Memory B cell (primary cell): ENCODE results near the gene ACOT6.
"Not testable (repeated sequence)": the region's sequence is repeated elsewhere in the genome, so short reads cannot be mapped to it uniquely, and the experiment has no call there.

Experiments
- ATAC-seq: fragments of 150-1000 bp; cut with Tn5 transposase; 2 replicates; pipeline ENCODE4 v1.10.0; 2021; ENCODE audit warnings: low read depth, mild to moderate bottlenecking, moderate library complexity
- DNase-seq, 2 donors: peaks; one replicate each; pipeline ENCODE4 v3.0.0; 2022; ENCODE audit warnings: low spot score in 2 of 2
- H3K27ac Mint-ChIP-seq: one replicate; pipeline ENCODE4 v1.8.0; 2022; ENCODE audit warnings: mild to moderate bottlenecking, moderate library complexity, mixed read lengths
- H3K27me3 Mint-ChIP-seq: one replicate; pipeline ENCODE4 v1.8.0; 2022; ENCODE audit warnings: mixed read lengths
- H3K36me3 Mint-ChIP-seq: one replicate; pipeline ENCODE4 v1.8.0; 2022; ENCODE audit warnings: mild to moderate bottlenecking, mixed read lengths
- H3K4me1 Mint-ChIP-seq: one replicate; pipeline ENCODE4 v1.8.0; 2022; ENCODE audit warnings: mixed read lengths
- H3K4me3 Mint-ChIP-seq: one replicate; pipeline ENCODE4 v1.8.0; 2022; ENCODE audit warnings: mild to moderate bottlenecking, moderate library complexity, mixed read lengths
- H3K9me3 Mint-ChIP-seq: one replicate; pipeline ENCODE4 v1.8.0; 2022; ENCODE audit warnings: mixed read lengths

The ACOT6 gene

GRCh38 chr14:73645248-73645610 lies 32.9 kb downstream of the ACOT6 start:
- H3K9me3 Mint-ChIP-seq = no peaks in the 10 kb centered on the region
- no peaks in the 10 kb centered on the region for H3K36me3 Mint-ChIP-seq

GRCh38 chr14:73651005-73651404 lies 38.7 kb downstream of the ACOT6 start:
- H3K4me3 Mint-ChIP-seq = no peak overlapping the region
- H3K4me1 Mint-ChIP-seq = peaks cover 2% of the 10 kb centered on the region
- DNase-seq (no peak), ATAC-seq (no peak)
- no peak overlapping the region for H3K27ac Mint-ChIP-seq
- peaks cover 8% of the 10 kb centered on the region for H3K36me3 Mint-ChIP-seq
- H3K9me3 Mint-ChIP-seq = no peaks in the 10 kb centered on the region
- no peaks in the 10 kb centered on the region for H3K27me3 Mint-ChIP-seq

More at GRCh38 chr14:73645248-73645610, 32.9 kb downstream of the ACOT6 start:
- H3K27me3 Mint-ChIP-seq = no peaks in the 10 kb centered on the region
- H3K27ac Mint-ChIP-seq = peak overlapping the region; percentile 95
- peaks cover 11% of the 10 kb centered on the region for H3K4me1 Mint-ChIP-seq
- peak overlapping the region; percentile 92 for H3K4me3 Mint-ChIP-seq
- DNase-seq = no peak
- ATAC-seq = no peak

- Mint-ChIP-seq H3K27ac (no peak overlapping the region), H3K9me3 (no peaks in the 10 kb centered on the region)
Measured at GRCh38 chr14:73655851-73656250, 43.5 kb downstream of the ACOT6 start.

GRCh38 chr14:73659202-73659601 lies 46.9 kb downstream of the ACOT6 start:
- not testable (repeated sequence) for H3K4me3 Mint-ChIP-seq, H3K9me3 Mint-ChIP-seq, H3K27ac Mint-ChIP-seq, H3K27me3 Mint-ChIP-seq, DNase-seq, H3K4me1 Mint-ChIP-seq, ATAC-seq
- H3K36me3 Mint-ChIP-seq = peaks cover 13% of the 10 kb centered on the region

More at GRCh38 chr14:73655851-73656250, 43.5 kb downstream of the ACOT6 start:
- Mint-ChIP-seq H3K36me3 (peaks cover 10% of the 10 kb centered on the region), H3K4me1 (peaks cover 2% of the 10 kb centered on the region), H3K4me3 (no peak overlapping the region), H3K27me3 (no peaks in the 10 kb centered on the region)
- DNase-seq (no peak), ATAC-seq (no peak)

- H3K4me1 Mint-ChIP-seq = no peaks in the 10 kb centered on the region
- H3K27me3 Mint-ChIP-seq = no peaks in the 10 kb centered on the region
- no peak overlapping the region for H3K4me3 Mint-ChIP-seq
- H3K36me3 Mint-ChIP-seq = peaks cover 12% of the 10 kb centered on the region
- no peaks in the 10 kb centered on the region for H3K9me3 Mint-ChIP-seq
- ATAC-seq (no peak), DNase-seq (no peak)
- H3K27ac Mint-ChIP-seq = no peak overlapping the region
Measured at GRCh38 chr14:73660511-73660910, 48.2 kb downstream of the ACOT6 start.

- H3K4me1 Mint-ChIP-seq = no peaks in the 10 kb centered on the region
- no peak overlapping the region for H3K4me3 Mint-ChIP-seq
- no peaks in the 10 kb centered on the region for H3K9me3 Mint-ChIP-seq
- peaks cover 10% of the 10 kb centered on the region for H3K36me3 Mint-ChIP-seq
- DNase-seq (no peak), ATAC-seq (no peak)
- no peaks in the 10 kb centered on the region for H3K27me3 Mint-ChIP-seq
- H3K27ac Mint-ChIP-seq = no peak overlapping the region
Measured at GRCh38 chr14:73661872-73662271, 49.6 kb downstream of the ACOT6 start.

- Mint-ChIP-seq H3K4me1 (no peaks in the 10 kb centered on the region), H3K36me3 (peaks cover 10% of the 10 kb centered on the region), H3K27ac (no peak overlapping the region), H3K4me3 (no peak overlapping the region), H3K27me3 (no peaks in the 10 kb centered on the region), H3K9me3 (no peaks in the 10 kb centered on the region)
- DNase-seq (no peak), ATAC-seq (no peak)
Measured at GRCh38 chr14:73662487-73662943, 50.2 kb downstream of the ACOT6 start.

- Mint-ChIP-seq H3K27ac (no peak overlapping the region), H3K36me3 (peaks cover 12% of the 10 kb centered on the region), H3K27me3 (no peaks in the 10 kb centered on the region), H3K4me1 (no peaks in the 10 kb centered on the region), H3K4me3 (no peak overlapping the region), H3K9me3 (no peaks in the 10 kb centered on the region)
- ATAC-seq = no peak
- no peak for DNase-seq
Measured at GRCh38 chr14:73663548-73664212, 51.4 kb downstream of the ACOT6 start.

GRCh38 chr14:73665130-73665529 lies 52.8 kb downstream of the ACOT6 start:
- no peak overlapping the region for H3K4me3 Mint-ChIP-seq
- no peak for ATAC-seq
- no peak for DNase-seq

GRCh38 chr14:73666583-73666982 lies 54.3 kb downstream of the ACOT6 start:
- ATAC-seq = no peak
- peaks cover 12% of the 10 kb centered on the region for H3K36me3 Mint-ChIP-seq
- H3K27ac Mint-ChIP-seq = no peak overlapping the region
- H3K9me3 Mint-ChIP-seq = no peaks in the 10 kb centered on the region
- no peak for DNase-seq
- H3K27me3 Mint-ChIP-seq = no peaks in the 10 kb centered on the region
- no peak overlapping the region for H3K4me3 Mint-ChIP-seq
- H3K4me1 Mint-ChIP-seq = no peaks in the 10 kb centered on the region

More at GRCh38 chr14:73665130-73665529, 52.8 kb downstream of the ACOT6 start:
- Mint-ChIP-seq H3K27ac (no peak overlapping the region), H3K9me3 (no peaks in the 10 kb centered on the region), H3K4me1 (no peaks in the 10 kb centered on the region), H3K27me3 (no peaks in the 10 kb centered on the region), H3K36me3 (peaks cover 12% of the 10 kb centered on the region)

GRCh38 chr14:73667854-73668253 lies 55.5 kb downstream of the ACOT6 start:
- ATAC-seq (no peak), DNase-seq (no peak)
- H3K27me3 Mint-ChIP-seq = no peaks in the 10 kb centered on the region
- no peak overlapping the region for H3K4me3 Mint-ChIP-seq
- H3K27ac Mint-ChIP-seq = no peak overlapping the region
- H3K36me3 Mint-ChIP-seq = peaks cover 6% of the 10 kb centered on the region
- no peaks in the 10 kb centered on the region for H3K9me3 Mint-ChIP-seq
- H3K4me1 Mint-ChIP-seq = no peaks in the 10 kb centered on the region
